Cardiac fibroblast (primary cell): Measurements from ENCODE around the gene USP24.
A peak's percentile ranks its signal among the peaks of the same experiment; 100 is the strongest.
"Not testable (repeated sequence)": the region's sequence is repeated elsewhere in the genome, so short reads cannot be mapped to it uniquely, and the experiment has no call there.

Source experiments
- DNase-seq, 2 donors: peaks; one replicate each; pipeline versions ENCODE4 v3.0.0 to v3.0.0-alpha.2; 2010; ENCODE audit warnings: low read depth in 2 of 2
- H3K4me3 ChIP-seq, 2 donors: replicated peaks in 1 of 2; 1 replicate in 1 of 2; 2 replicates in 1 of 2; pipeline ENCODE4 v1.5.1; 2011; ENCODE audit warnings: low read depth in 2 of 2, low read length in 2 of 2, mild to moderate bottlenecking in 2 of 2, moderate library complexity in 1 of 2
- CTCF ChIP-seq: IDR thresholded peaks from one replicate; pipeline ENCODE4 v1.5.1; 2011; ENCODE audit warnings: low read depth, mild to moderate bottlenecking, low read length, inconsistent platforms

USP24 gene

GRCh38 chr1:55124470-55124869, 90.7 kb downstream of the USP24 start:
- no peak for TF ChIP-seq CTCF
- no peak overlapping the region for H3K4me3 ChIP-seq
- no peak for DNase-seq

GRCh38 chr1:55120538-55120937, 94.6 kb downstream of the USP24 start:
- DNase-seq = no peak
- no peak for TF ChIP-seq CTCF

GRCh38 chr1:55118651-55119329, 96.4 kb downstream of the USP24 start:
- no peak overlapping the region for H3K4me3 ChIP-seq
- DNase-seq = no peak
- TF ChIP-seq CTCF = no peak

More at GRCh38 chr1:55120538-55120937, 94.6 kb downstream of the USP24 start:
- H3K4me3 ChIP-seq = no peak overlapping the region

- no peak for TF ChIP-seq CTCF
- DNase-seq = no peak
- no peak overlapping the region for H3K4me3 ChIP-seq
These were observed 97.2 kb downstream of the USP24 start for GRCh38 chr1:55117941-55118340.

GRCh38 chr1:55109005-55109404, 106.2 kb downstream of the USP24 start:
- DNase-seq, H3K4me3 ChIP-seq: not testable (repeated sequence)

GRCh38 chr1:55107101-55107500, 108.1 kb downstream of the USP24 start:
- TF ChIP-seq CTCF = no peak
- peak in 1 of 2 donors; percentile 9 for DNase-seq
- no peak overlapping the region for H3K4me3 ChIP-seq

- no peak for TF ChIP-seq CTCF
- H3K4me3 ChIP-seq = no peak overlapping the region
- DNase-seq = no peak
These were observed 111.3 kb downstream of the USP24 start for GRCh38 chr1:55103891-55104290.
